Skeletal muscle tissue (tissue), 4 donors: Measurements from ENCODE around the gene ABI3BP. TPM values are rescaled to one million over a fixed set of nuclear protein-coding genes. Genes with fewer than 3 reads are reported as not detected.

Source experiments
- H3K27ac ChIP-seq: one replicate; pipeline ENCODE4 v1.7.0; 2013; ENCODE audit warnings: mild to moderate bottlenecking, low read depth, low read length, inconsistent platforms
- H3K27me3 ChIP-seq, 3 donors: one replicate each; pipeline ENCODE4 v1.7.0; 2013; ENCODE audit warnings: low read length in 3 of 3; ENCODE audit not compliant: control insufficient read depth in 3 of 3, insufficient read depth in 3 of 3
- H3K36me3 ChIP-seq, 3 donors: one replicate each; pipeline ENCODE4 v1.7.0; 2013; ENCODE audit warnings: low read length in 3 of 3; ENCODE audit not compliant: control insufficient read depth in 3 of 3, insufficient read depth in 3 of 3
- H3K4me1 ChIP-seq, 3 donors: one replicate each; pipeline ENCODE4 v1.7.0; 2013; ENCODE audit warnings: low read length in 3 of 3, mild to moderate bottlenecking in 3 of 3; ENCODE audit not compliant: control insufficient read depth in 3 of 3, insufficient read depth in 3 of 3
- H3K4me3 ChIP-seq, 3 donors: one replicate each; pipeline ENCODE4 v1.7.0; 2013; ENCODE audit warnings: low read length in 3 of 3
- H3K9ac ChIP-seq, 3 donors: one replicate each; pipeline ENCODE4 v1.7.0; 2013; ENCODE audit warnings: low read length in 3 of 3, mild to moderate bottlenecking in 3 of 3, moderate library complexity in 2 of 3, low read depth in 1 of 3
- H3K9me3 ChIP-seq, 3 donors: one replicate each; pipeline ENCODE4 v1.7.0; 2013; ENCODE audit warnings: low read length in 3 of 3; ENCODE audit not compliant: control insufficient read depth in 3 of 3
- total RNA-seq: library from RNA; depleted of rRNA; stranded (reverse); fragments of >200 nt; gene quantifications from one replicate; pipeline ENCODE4 v1.2.3, GENCODE V29; 2014
- donor health status: Osteomylitis.

ABI3BP gene
- total RNA-seq, 1 donor from 2014 or later = 63.2 TPM

- H3K9ac ChIP-seq = no peak overlapping the region
Measured at GRCh38 chr3:100831629-100832028, 161.6 kb downstream of the ABI3BP start.

GRCh38 chr3:100830931-100831330 lies 162.3 kb downstream of the ABI3BP start:
- Histone ChIP-seq H3K27me3 (no peaks in the 10 kb centered on the region), H3K4me1 (no peaks in the 10 kb centered on the region)

More at GRCh38 chr3:100831629-100832028, 161.6 kb downstream of the ABI3BP start:
- Histone ChIP-seq H3K27ac (no peak overlapping the region), H3K4me1 (no peaks in the 10 kb centered on the region), H3K36me3 (peaks cover 0 to 3% (median 0%) of the 10 kb centered on the region in 3 donors), H3K9me3 (no peaks in the 10 kb centered on the region), H3K27me3 (no peaks in the 10 kb centered on the region), H3K4me3 (no peak overlapping the region)

GRCh38 chr3:100825574-100825973 lies 167.6 kb downstream of the ABI3BP start:
- Histone ChIP-seq H3K9ac (no peak overlapping the region), H3K4me3 (no peak overlapping the region), H3K4me1 (no peaks in the 10 kb centered on the region), H3K36me3 (no peaks in the 10 kb centered on the region), H3K27me3 (no peaks in the 10 kb centered on the region), H3K9me3 (no peaks in the 10 kb centered on the region), H3K27ac (no peak overlapping the region)

More at GRCh38 chr3:100830931-100831330, 162.3 kb downstream of the ABI3BP start:
- H3K27ac ChIP-seq = no peak overlapping the region
- no peaks in the 10 kb centered on the region for H3K9me3 ChIP-seq
- peaks cover 0 to 3% (median 0%) of the 10 kb centered on the region in 3 donors for H3K36me3 ChIP-seq
- H3K9ac ChIP-seq = no peak overlapping the region
- H3K4me3 ChIP-seq = no peak overlapping the region

GRCh38 chr3:100815583-100815982 lies 177.6 kb downstream of the ABI3BP start:
- Histone ChIP-seq H3K4me3 (no peak overlapping the region), H3K36me3 (no peaks in the 10 kb centered on the region), H3K27ac (no peak overlapping the region), H3K9ac (no peak overlapping the region), H3K4me1 (no peaks in the 10 kb centered on the region), H3K9me3 (no peaks in the 10 kb centered on the region), H3K27me3 (no peaks in the 10 kb centered on the region)

- H3K27ac ChIP-seq = no peak overlapping the region
- no peaks in the 10 kb centered on the region for H3K9me3 ChIP-seq
- no peaks in the 10 kb centered on the region for H3K36me3 ChIP-seq
- H3K4me3 ChIP-seq = no peak overlapping the region
- no peaks in the 10 kb centered on the region for H3K27me3 ChIP-seq
- H3K4me1 ChIP-seq = no peaks in the 10 kb centered on the region
- no peak overlapping the region for H3K9ac ChIP-seq
Measured at GRCh38 chr3:100813828-100814227, 179.4 kb downstream of the ABI3BP start.

- Histone ChIP-seq H3K27ac (no peak overlapping the region), H3K9ac (no peak overlapping the region), H3K9me3 (no peaks in the 10 kb centered on the region), H3K4me1 (no peaks in the 10 kb centered on the region), H3K36me3 (no peaks in the 10 kb centered on the region), H3K4me3 (no peak overlapping the region), H3K27me3 (no peaks in the 10 kb centered on the region)
Measured at GRCh38 chr3:100811779-100812507, 181.3 kb downstream of the ABI3BP start.

GRCh38 chr3:100810671-100811070 lies 182.6 kb downstream of the ABI3BP start:
- Histone ChIP-seq H3K4me3 (no peak overlapping the region), H3K36me3 (no peaks in the 10 kb centered on the region), H3K9ac (no peak overlapping the region), H3K4me1 (no peaks in the 10 kb centered on the region), H3K9me3 (no peaks in the 10 kb centered on the region), H3K27ac (no peak overlapping the region), H3K27me3 (no peaks in the 10 kb centered on the region)

- Histone ChIP-seq H3K4me1 (no peaks in the 10 kb centered on the region), H3K27me3 (no peaks in the 10 kb centered on the region), H3K27ac (no peak overlapping the region), H3K9ac (no peak overlapping the region), H3K4me3 (no peak overlapping the region), H3K36me3 (peaks cover 0 to 5% (median 2%) of the 10 kb centered on the region in 3 donors), H3K9me3 (no peaks in the 10 kb centered on the region)
Measured at GRCh38 chr3:100804631-100805030, 188.6 kb downstream of the ABI3BP start.

GRCh38 chr3:100803711-100804110 lies 189.5 kb downstream of the ABI3BP start:
- no peaks in the 10 kb centered on the region for H3K4me1 ChIP-seq
- peaks cover 0 to 5% (median 2%) of the 10 kb centered on the region in 3 donors for H3K36me3 ChIP-seq
- H3K4me3 ChIP-seq = no peak overlapping the region
- H3K27me3 ChIP-seq = no peaks in the 10 kb centered on the region
- no peak overlapping the region for H3K9ac ChIP-seq
- H3K9me3 ChIP-seq = no peaks in the 10 kb centered on the region
- no peak overlapping the region for H3K27ac ChIP-seq

GRCh38 chr3:100802126-100802525 lies 191.1 kb downstream of the ABI3BP start:
- H3K9ac ChIP-seq = no peak overlapping the region
- peaks cover 0 to 5% (median 2%) of the 10 kb centered on the region in 3 donors for H3K36me3 ChIP-seq
- no peaks in the 10 kb centered on the region for H3K9me3 ChIP-seq

More at GRCh38 chr3:100802126-100802525, 191.1 kb downstream of the ABI3BP start:
- H3K4me1 ChIP-seq = no peaks in the 10 kb centered on the region
- H3K4me3 ChIP-seq = no peak overlapping the region
- no peak overlapping the region for H3K27ac ChIP-seq
- H3K27me3 ChIP-seq = no peaks in the 10 kb centered on the region
